ENCODE data around the gene RYR2.
"Not testable (repeated sequence)": the region's sequence is repeated elsewhere in the genome, so short reads cannot be mapped to it uniquely, and the experiment has no call there.

The RYR2 gene

DNA sequence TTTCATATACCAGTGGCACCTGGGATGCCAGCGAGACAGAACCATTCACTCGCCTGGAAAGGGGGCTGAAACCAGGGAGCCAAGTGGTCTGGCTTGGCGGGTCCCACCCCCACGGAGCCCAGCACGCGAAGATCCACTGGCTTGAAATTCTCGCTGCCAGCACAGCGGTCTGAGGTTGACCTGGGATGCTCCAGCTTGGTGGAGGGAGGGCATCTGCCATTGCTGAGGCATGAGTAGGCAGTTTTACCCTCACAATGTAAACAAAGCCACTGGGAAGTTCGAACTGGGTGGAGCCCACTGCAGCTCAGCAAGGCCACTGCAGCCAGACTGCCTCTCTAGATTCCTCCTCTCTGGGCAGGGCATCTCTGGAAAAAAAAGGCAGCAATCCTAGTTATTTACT is 778.6 kb downstream of the RYR2 start:
- not testable (repeated sequence) for DNase-seq

- no peak for DNase-seq
Measured at GRCh38 chr1:237832858-237833257, 790.9 kb downstream of the RYR2 start.

DNA sequence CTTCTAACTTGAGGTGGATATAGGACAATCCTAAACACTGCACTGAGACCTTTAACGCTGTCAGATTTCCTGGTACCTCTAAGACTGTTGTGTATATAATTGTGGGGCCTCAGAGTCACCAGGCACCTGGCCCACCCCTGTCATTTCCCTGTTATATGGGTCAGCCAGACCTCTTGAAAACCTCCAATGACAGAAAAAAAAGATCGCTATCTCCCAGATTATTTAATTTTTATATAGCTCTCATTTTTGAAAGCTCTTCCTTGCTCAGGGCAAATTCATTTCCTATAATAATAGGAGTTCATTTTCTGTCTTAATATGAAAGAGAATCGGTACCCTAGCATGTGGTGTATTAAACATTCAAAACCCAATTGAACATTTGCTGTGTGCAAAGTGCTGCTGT is 792.1 kb downstream of the RYR2 start:
- no peak for DNase-seq

GRCh38 chr1:237834461-237834860 is 792.5 kb downstream of the RYR2 start:
- no peak for DNase-seq

- DNase-seq = no peak
Measured at GRCh38 chr1:237838320-237838719, 796.3 kb downstream of the RYR2 start.

GRCh38 chr1:237838904-237839534 is 797.0 kb downstream of the RYR2 start:
- DNase-seq = no peak

DNA sequence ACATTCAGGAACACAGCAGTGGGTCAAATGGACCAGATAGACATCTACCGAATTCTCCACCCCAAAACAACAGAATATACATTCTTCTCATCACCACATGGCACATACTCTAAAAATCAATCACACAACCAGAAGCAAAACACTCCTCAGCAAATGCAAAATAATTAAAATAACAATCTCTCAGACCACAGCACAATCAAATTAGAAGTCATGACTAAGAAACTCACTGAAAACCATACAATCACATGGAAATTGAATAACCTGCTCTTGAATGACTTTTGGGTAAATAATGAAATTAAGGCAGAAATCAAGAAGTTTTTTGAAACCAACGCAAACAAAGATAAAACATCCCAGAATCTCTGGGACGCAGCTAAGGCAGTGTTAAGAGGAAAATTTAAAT is 799.5 kb downstream of the RYR2 start:
- DNase-seq = no peak

DNA sequence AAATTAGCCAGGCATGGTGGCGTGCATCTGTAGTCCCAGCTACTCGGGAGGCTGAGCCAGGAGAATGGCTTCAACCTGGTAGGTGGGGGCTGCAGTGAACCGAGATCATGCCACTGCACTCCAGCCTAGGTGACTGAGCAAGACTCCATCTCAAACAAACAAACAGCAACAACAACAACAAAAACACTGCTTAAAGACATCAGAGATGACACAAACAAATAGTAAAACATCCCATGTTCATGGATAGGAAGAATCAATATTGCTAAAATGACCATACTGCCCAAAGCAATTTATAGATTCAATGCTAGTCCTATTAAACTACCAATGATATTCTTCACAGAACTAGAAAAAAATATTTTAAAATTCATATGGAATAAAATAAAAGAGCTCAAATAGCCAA is 801.5 kb downstream of the RYR2 start:
- not testable (repeated sequence) for DNase-seq

GRCh38 chr1:237851210-237851845 is 809.3 kb downstream of the RYR2 start:
- peak; percentile 1 for DNase-seq

DNA sequence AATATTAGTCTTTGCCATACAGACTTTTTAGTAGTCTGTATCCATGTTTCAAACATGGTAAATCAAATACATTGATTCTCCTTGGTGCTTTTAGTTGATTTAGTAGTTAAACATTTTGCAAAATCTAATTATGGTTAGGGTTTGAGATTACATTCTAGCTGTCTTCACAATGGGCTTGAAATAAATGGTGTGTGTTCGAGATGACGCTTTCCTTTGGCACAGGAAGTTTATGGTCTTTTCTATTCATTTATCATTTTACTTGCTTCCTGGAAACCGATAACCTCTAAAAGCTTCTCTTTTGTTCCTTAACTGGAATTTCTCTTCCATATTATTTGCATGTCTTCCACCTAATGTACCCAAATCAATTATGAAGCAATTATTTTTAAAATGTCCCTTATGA is 810.4 kb downstream of the RYR2 start:
- DNase-seq = no peak

DNA sequence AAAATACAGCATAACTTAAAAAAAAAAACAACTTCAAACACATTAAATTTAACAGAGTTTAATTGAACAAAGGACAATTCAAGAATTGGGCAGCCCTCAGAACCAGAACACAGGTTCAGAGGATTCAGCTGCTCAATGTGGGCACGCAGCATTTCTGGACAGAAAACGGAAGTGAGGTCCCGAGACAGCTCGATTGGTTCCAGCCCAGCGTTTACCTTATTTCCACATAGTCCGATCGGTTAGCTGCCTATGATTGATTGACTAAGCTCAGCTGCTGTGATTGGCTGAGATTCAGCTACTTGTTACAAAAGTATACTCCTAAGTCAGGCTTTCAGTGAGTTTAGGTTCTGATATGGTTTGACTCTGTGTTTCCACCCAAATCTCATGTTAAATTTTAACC is 815.5 kb downstream of the RYR2 start:
- no peak for DNase-seq

GRCh38 chr1:237858992-237859391 is 817.0 kb downstream of the RYR2 start:
- DNase-seq = no peak

DNA sequence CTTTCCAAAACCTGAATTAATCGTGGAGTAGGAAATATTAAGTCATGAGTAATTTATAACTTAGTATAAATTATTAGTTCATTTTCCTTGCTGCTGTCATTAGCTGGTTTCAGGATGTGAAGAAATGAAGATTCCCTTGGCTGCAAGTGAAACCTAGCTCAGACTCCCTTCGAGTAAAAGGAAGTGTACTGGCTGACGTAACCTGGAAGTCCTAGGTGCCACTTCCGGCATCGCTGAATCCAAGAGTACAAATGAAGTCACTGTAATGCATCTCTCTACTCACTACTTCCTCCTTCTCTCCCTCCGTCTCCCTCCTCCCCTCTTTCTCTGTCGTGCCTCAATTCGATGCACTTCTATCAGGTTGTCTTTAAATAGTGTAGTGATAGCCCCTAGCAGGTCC is 820.0 kb downstream of the RYR2 start:
- DNase-seq = no peak

GRCh38 chr1:237863234-237863633 is 821.2 kb downstream of the RYR2 start:
- no peak for DNase-seq

DNA sequence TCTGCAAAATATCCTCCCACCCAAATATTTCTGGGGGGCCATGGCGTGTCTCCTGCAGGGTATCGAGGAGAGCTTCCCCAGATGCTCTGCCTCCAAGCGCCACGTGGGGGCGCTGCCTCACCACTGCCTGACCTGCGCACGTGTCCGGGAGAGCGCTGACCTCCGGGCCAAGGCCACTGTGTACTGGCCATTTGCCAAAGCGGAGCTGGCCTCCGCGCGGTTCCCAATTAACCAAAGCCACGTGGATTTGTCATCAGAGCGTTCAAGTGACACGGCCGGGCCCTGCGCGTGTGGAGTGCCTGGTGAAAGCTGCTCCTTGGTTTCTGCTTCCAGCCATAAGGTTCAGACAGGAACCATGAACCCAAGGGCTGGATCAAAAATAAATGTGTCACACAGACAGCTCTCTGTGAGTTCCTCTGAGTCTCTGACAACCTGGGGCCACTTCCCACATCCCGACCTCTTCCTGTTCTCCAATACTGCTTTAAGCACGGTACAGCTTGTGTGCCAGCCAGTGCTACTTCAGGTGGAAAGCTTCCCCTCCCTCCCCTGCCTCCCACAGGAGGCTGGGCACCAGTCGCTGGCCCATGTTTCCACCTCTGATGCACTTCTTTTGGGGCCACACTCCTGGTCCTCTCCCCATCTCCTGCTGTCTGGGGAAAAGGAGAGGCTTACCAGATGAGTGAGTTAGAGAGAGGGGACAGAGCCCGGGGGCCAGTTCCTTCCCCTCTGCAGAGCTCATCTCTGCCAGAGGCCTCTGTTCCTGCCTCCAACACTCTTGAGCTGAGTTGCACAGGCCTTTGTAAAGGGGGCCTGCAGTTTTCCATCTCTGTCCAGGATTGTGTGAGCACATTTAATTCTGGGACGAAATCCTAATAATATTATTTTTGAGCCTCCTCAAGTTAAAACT is 822.6 kb downstream of the RYR2 start:
- DNase-seq = peak; percentile 2

- DNase-seq = no peak
Measured at GRCh38 chr1:237867380-237867888, 825.5 kb downstream of the RYR2 start.

DNA sequence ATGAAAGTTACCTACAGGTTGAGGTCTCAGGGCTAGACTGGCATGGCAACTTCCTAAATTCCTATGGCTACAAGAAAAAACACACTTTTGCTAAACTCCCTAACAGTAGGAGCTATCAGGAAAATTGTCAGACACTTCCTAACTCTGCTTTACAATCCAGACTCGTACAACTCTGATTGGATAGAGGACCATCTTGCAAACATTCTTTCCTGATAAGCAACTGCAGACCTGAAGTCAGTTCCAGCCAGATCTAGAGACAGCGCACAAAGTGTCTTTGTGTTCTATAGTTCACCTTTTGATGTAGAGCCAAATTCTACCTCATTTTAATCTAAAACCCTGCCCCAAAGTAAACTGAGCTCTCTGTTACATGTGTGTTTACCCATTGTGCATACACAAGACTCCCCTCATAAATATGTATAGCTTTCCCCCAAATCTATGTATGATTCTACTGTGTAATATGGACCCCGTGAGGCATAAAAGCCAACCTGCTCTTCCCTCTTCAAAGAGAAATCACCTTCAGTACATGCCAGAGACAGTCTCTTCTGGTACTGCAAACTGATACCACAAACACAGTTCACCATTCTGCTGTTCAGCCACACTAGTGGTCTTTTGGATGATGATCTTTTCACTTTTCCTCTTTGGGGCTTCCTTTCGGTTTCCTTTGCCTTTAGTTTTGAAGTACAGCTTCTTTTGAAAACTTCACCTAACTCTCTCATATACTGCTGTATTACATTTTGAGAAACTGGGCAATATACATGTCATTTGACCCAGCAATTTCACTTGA is 827.0 kb downstream of the RYR2 start:
- no peak for DNase-seq

GRCh38 chr1:237873487-237874211 is 831.7 kb downstream of the RYR2 start:
- DNase-seq = no peak

- no peak for DNase-seq
Measured at GRCh38 chr1:237875291-237875690, 833.3 kb downstream of the RYR2 start.

DNA sequence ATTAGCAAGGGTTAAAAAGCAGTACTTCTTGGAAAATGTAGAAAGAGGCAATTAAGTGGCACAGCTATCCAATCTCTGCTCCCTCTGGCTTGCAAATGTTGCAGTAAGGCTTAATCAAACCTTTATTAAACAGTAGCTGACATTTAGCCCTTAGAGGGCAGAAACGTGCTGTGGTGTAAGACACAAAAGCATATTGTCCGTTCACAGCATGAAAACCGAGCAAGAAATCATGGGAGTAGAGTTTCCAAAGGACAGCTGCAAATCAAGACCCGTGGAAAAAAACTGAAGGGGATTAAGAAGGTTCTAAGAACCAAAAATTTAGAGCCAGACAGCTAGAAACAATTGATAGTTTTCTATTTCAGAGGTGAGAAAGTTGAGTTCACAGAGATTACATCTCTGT is 835.6 kb downstream of the RYR2 start:
- DNase-seq = no peak

DNA sequence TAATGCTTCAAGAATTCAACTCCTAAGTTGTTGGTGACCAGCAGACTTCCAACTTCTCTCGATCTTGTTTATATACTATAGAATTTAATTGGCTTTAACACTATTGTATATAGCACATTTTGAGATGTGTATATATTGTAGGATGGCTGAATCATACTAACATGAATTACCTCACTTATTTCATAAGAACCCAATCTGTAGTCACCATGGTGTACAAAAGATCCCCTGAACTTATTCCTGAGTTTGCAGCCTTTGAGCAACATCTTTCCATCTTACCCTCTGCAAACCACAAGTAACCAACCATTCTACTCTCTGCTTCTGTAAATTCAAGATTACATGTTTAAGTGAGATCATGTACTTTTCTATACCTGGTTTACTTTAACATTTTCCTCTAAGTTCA is 836.4 kb downstream of the RYR2 start:
- no peak for DNase-seq

DNA sequence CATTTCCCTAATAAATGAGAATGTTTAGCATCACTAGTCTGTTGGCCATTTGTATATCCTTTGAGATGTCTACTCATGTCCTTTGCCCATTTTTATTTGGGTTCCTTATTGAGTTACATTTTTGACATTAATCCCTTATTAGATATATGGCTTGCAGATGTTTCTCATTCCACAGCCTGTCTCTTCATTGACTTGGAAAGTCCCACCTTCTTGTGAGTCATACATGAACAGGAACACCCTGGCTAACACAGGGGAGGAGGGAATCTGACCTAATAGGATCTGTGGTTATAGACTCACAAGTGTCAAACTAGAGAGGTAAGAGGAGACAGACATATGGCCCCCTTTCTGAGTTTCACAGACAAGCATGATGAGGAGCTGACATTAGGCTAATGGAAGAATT is 837.2 kb downstream of the RYR2 start:
- DNase-seq = no peak

Measured in NCI-H2029 (cell line).